Suppressor macrophage treated with lipopolysaccharide for 1 hour (primary cell): ENCODE data around the gene TM9SF4.

Experiments
- DNase-seq, 3 donors: peaks; one replicate each; pipeline ENCODE4 v3.0.0-alpha.2; 2020 to 2022

TM9SF4 gene

DNA sequence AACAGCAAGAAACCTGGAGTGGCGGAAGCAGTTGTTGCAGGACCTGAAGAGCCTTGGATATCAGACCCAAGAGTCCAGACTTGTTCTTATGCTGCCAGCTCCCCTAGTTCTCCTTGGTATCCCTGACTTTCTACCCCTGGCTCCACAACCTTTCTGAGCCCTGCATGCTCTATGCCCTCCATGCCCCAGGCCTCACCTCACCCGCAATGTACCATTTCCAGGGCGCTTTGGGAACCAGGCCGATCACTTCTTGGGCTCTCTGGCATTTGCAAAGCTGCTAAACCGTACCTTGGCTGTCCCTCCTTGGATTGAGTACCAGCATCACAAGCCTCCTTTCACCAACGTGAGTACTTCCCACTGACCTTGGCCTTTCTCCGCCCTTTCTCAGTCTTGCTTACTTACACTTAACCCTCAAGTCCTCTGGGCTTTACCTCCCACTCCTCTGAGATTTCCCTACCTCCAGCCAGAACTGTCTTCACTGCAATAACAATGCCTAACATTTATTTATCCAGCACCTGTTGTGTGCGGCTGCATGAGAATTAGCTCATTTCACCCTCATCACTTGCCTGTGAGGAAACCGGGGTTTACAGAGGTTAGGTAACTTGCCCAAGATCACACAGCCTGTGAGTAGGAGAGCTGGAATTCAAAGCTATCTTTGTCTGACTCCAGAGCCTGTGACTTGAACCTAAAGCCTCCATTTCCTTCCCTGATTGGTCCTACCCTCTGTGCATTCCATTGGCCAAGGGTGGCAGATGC lies 100.5 kb downstream of the TM9SF4 start:
- no peak for DNase-seq

DNA sequence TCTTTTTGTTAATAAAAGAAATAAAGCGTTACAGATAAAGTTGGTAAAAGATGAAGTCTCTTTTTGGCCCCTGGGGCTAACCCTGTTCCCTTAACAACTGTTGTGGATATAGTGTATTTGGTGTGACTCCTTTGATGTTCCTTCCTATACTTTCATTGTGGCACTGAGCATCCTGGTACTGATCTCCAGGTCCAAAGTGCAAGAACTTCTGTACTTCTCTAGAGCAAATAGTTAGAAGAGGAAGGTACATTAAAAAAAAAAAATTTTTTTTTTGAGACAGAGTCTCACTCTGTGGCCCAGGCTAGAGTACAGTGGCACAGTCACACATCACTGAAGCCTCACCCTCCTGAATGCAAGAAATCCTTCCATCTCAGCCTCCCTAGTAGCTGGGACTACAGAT lies 104.4 kb downstream of the TM9SF4 start:
- DNase-seq = no peak

DNA sequence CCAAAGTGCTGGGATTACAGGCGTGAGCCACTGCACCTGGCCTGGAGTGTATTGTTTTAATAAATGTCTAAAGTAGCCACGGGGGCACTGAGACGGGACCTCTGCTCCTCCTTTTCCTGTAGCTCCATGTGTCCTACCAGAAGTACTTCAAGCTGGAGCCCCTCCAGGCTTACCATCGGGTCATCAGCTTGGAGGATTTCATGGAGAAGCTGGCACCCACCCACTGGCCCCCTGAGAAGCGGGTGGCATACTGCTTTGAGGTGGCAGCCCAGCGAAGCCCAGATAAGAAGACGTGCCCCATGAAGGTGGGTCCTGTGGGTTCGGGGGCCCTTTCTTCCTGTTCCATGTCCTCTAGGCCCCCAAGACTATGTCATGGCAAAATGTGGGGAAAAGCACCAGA lies 105.6 kb downstream of the TM9SF4 start:
- DNase-seq = no peak

GRCh38 chr20:32215729-32216128 lies 106.2 kb downstream of the TM9SF4 start:
- DNase-seq = no peak

DNA sequence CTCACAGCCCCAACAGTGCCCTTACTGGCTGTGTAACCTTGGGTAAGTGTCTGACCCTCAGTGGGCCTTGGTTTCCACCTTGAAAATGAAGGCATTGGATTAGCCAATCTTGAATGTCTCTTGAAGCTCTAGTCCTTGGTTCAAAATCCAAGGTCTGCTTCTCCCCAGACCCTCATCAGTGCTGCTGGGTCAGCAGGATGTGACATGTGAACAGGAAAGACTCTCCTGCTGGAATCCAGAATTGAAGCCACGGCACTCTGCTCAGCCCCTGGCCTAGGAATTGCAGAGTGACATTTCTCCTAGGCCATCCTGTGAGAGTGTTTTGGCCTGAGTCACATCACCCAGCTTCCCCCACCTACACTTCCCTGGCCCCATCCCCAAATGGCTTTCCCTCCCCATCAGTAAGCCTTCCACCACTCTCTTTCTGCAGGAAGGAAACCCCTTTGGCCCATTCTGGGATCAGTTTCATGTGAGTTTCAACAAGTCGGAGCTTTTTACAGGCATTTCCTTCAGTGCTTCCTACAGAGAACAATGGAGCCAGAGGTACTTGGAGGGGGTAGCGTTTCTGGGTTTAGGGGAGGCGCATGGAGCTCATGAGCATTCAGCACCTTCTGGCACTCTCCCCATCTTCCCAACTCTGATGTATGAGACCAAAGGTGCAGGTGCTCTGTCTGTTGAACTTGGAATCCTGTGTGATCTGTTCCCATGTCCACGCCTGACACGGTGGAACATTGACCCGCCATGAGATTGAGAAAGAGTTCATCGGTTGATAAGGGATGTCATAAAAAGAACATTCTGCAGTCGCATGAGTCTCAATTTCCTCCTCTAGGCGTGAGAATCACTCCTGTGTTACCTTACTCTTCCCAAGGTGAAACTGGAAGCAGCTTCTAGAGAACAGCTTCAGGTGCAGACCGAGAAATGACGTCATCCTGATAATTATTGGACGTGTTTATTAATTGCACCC lies 106.9 kb downstream of the TM9SF4 start:
- no peak for DNase-seq
